IMR-90 (cell line): Measurements from ENCODE around the gene GGT5. TPM values are rescaled to one million over a fixed set of nuclear protein-coding genes. Genes with fewer than 3 reads are reported as not detected.
A peak's percentile ranks its signal among the peaks of the same experiment; 100 is the strongest.

Source experiments
- ATAC-seq: fragments of 200-7000 bp; cut with Tn5 transposase; 2 replicates; pipeline ENCODE4 v1.9.1; 2020; ENCODE audit warnings: low read depth, mild to moderate bottlenecking, moderate library complexity
- BruUV-seq: library from RNA; stranded (reverse); fragments of 400-500 nt; replicated peaks from 2 replicates; lab custom pipeline; 2021; lab: Mats Ljungman, UMichigan
- CTCF ChIA-PET: fragments of 300-600 bp; formaldehyde crosslinking; extraction: SDS; loops from one replicate; lab custom pipeline; 2021; ENCODE audit warnings: antibody characterized with exemption; lab: Yijun Ruan, JAX
- POLR2A ChIA-PET: fragments of 300-600 bp; sonication (Branson Sonifier 250); formaldehyde crosslinking; loops from one replicate; lab custom pipeline; 2022; ENCODE audit warnings: antibody characterized with exemption; ENCODE audit not compliant: unreplicated experiment; lab: Charles Lee
- DNase-seq: peaks from one replicate; pipeline ENCODE4 v3.0.0; 2013
- H2AFZ ChIP-seq: replicated peaks from 2 replicates; pipeline ENCODE3; 2013; ENCODE audit warnings: low read length, mild to moderate bottlenecking; ENCODE audit not compliant: poor library complexity
- H2AK5ac ChIP-seq: 2 replicates; pipeline ENCODE4 v1.6.1; 2013; ENCODE audit warnings: low read depth, low read length, inconsistent platforms
- H2AK9ac ChIP-seq: replicated peaks from 2 replicates; pipeline ENCODE3; 2013; ENCODE audit warnings: mild to moderate bottlenecking, low read depth, low read length, moderate library complexity; ENCODE audit not compliant: poor library complexity
- H2BK120ac ChIP-seq: 2 replicates; pipeline ENCODE4 v1.6.1; 2013; ENCODE audit warnings: low read depth, low read length, inconsistent platforms
- H2BK15ac ChIP-seq: 3 replicates; pipeline ENCODE4 v1.6.1; 2013; ENCODE audit warnings: low read depth, low read length, inconsistent platforms
- H2BK20ac ChIP-seq: 2 replicates; pipeline ENCODE4 v1.6.1; 2013; ENCODE audit warnings: low read depth, mild to moderate bottlenecking, inconsistent platforms, low read length, moderate library complexity
- H2BK5ac ChIP-seq: 2 replicates; pipeline ENCODE4 v1.6.1; 2013; ENCODE audit warnings: mild to moderate bottlenecking, low read depth, low read length, inconsistent platforms; ENCODE audit not compliant: poor library complexity, severe bottlenecking
- H3K14ac ChIP-seq: replicated peaks from 2 replicates; pipeline ENCODE4 v1.6.1; 2013; ENCODE audit warnings: low read depth, low read length, inconsistent platforms
- H3K18ac ChIP-seq: 2 replicates; pipeline ENCODE4 v1.6.1; 2013; ENCODE audit warnings: low read depth, low read length, control low read depth
- H3K23ac ChIP-seq: 2 replicates; pipeline ENCODE4 v1.6.1; 2013; ENCODE audit warnings: low read depth, low read length, inconsistent platforms
- H3K27ac ChIP-seq: 2 replicates; pipeline ENCODE4 v1.5.1; 2013; ENCODE audit warnings: mild to moderate bottlenecking, control low read depth, low read length; ENCODE audit not compliant: insufficient read depth
- H3K27me3 ChIP-seq: 2 replicates; pipeline ENCODE4 v1.6.1; 2013; ENCODE audit warnings: low read length; ENCODE audit not compliant: control insufficient read depth, insufficient read depth
- H3K36me3 ChIP-seq: 2 replicates; pipeline ENCODE4 v1.6.1; 2013; ENCODE audit warnings: low read length, mixed read lengths; ENCODE audit not compliant: control insufficient read depth, insufficient read depth
- H3K4ac ChIP-seq: 2 replicates; pipeline ENCODE4 v1.6.1; 2013; ENCODE audit warnings: low read depth, low read length, inconsistent platforms
- H3K4me1 ChIP-seq: 2 replicates; pipeline ENCODE4 v1.6.1; 2013; ENCODE audit warnings: low read length, mixed read lengths; ENCODE audit not compliant: control insufficient read depth, insufficient read depth
- H3K4me2 ChIP-seq: 2 replicates; pipeline ENCODE4 v1.6.1; 2013; ENCODE audit warnings: low read depth, mild to moderate bottlenecking, control low read depth, low read length, moderate library complexity
- H3K4me3 ChIP-seq: 2 replicates; pipeline ENCODE4 v1.5.1; 2013; ENCODE audit warnings: low read depth, mild to moderate bottlenecking, control low read depth, low read length, moderate library complexity; ENCODE audit not compliant: insufficient read depth
- H3K56ac ChIP-seq: 2 replicates; pipeline ENCODE4 v1.6.1; 2013; ENCODE audit warnings: low read length, inconsistent platforms; ENCODE audit not compliant: insufficient read depth; ENCODE audit errors: extremely low read depth
- H3K79me1 ChIP-seq, 2 experiments: 2 replicates each; pipeline ENCODE4 v1.6.1; 2013; ENCODE audit warnings: low read length in 2 of 2, inconsistent platforms in 1 of 2, low read depth in 1 of 2
- H3K9ac ChIP-seq: 2 replicates; pipeline ENCODE4 v1.6.1; 2013; ENCODE audit warnings: low read depth, low read length, control low read depth
- H3K9me1 ChIP-seq: 2 replicates; pipeline ENCODE4 v1.6.1; 2013; ENCODE audit warnings: low read length, inconsistent platforms; ENCODE audit not compliant: insufficient read depth
- H3K9me3 ChIP-seq: 2 replicates; pipeline ENCODE4 v1.6.1; 2013; ENCODE audit warnings: low read length; ENCODE audit not compliant: control insufficient read depth, insufficient read depth
- H4K20me1 ChIP-seq: 2 replicates; pipeline ENCODE4 v1.6.1; 2013; ENCODE audit warnings: low read length, inconsistent platforms; ENCODE audit not compliant: insufficient read depth
- H4K5ac ChIP-seq: 2 replicates; pipeline ENCODE4 v1.6.1; 2013; ENCODE audit warnings: mild to moderate bottlenecking, low read depth, low read length, control low read depth
- H4K8ac ChIP-seq, 2 experiments: 2 replicates each; pipeline ENCODE4 v1.6.1; 2013; ENCODE audit warnings: low read depth in 2 of 2, low read length in 2 of 2, control low read depth in 1 of 2, inconsistent platforms in 1 of 2
- H4K91ac ChIP-seq: 2 replicates; pipeline ENCODE4 v1.6.1; 2013; ENCODE audit warnings: low read depth, low read length, inconsistent platforms; ENCODE audit not compliant: insufficient read depth
- BHLHE40 ChIP-seq: fragments of 150-350 bp; IDR thresholded peaks from 2 replicates; pipeline ENCODE4 v1.6.1; 2016; ENCODE audit warnings: mild to moderate bottlenecking, low read depth, low read length
- CHD1 ChIP-seq: IDR thresholded peaks from 2 replicates; pipeline ENCODE4 v1.6.1; 2012; ENCODE audit warnings: low read depth, low read length, improper control_type of control experiment
- FOS ChIP-seq: fragments of 150-350 bp; IDR thresholded peaks from 2 replicates; pipeline ENCODE4 v1.6.1; 2016; ENCODE audit warnings: low read depth, low read length
- MAZ ChIP-seq: IDR thresholded peaks from 2 replicates; pipeline ENCODE4 v1.6.1; 2012; ENCODE audit warnings: low read depth, mild to moderate bottlenecking, low read length, improper control_type of control experiment, moderate library complexity, borderline replicate concordance
- MXI1 ChIP-seq: IDR thresholded peaks from 2 replicates; pipeline ENCODE4 v1.6.1; 2012; ENCODE audit warnings: low read depth, mild to moderate bottlenecking, low read length, moderate library complexity, borderline replicate concordance
- NFE2L2 ChIP-seq: fragments of 150-350 bp; IDR thresholded peaks from 2 replicates; pipeline ENCODE4 v1.6.1; 2016; ENCODE audit warnings: low read depth, mild to moderate bottlenecking, low read length
- POLR2A ChIP-seq: IDR thresholded peaks from 2 replicates; pipeline ENCODE4 v1.6.1; 2012; ENCODE audit warnings: mild to moderate bottlenecking, low read depth, low read length
- RAD21 ChIP-seq: IDR thresholded peaks from 2 replicates; pipeline ENCODE4 v1.6.1; 2012; ENCODE audit warnings: low read length, improper control_type of control experiment
- RCOR1 ChIP-seq: IDR thresholded peaks from 2 replicates; pipeline ENCODE4 v1.6.1; 2012; ENCODE audit warnings: mild to moderate bottlenecking, low read length, improper control_type of control experiment; ENCODE audit not compliant: insufficient replicate concordance
- RFX5 ChIP-seq: IDR thresholded peaks from 2 replicates; pipeline ENCODE4 v1.8.0; 2012; ENCODE audit warnings: low read depth, mild to moderate bottlenecking, low read length, moderate library complexity
- SMC3 ChIP-seq: fragments of 150-350 bp; IDR thresholded peaks from 2 replicates; pipeline ENCODE4 v1.6.1; 2016; ENCODE audit warnings: low read depth, mild to moderate bottlenecking, antibody characterized with exemption, low read length, moderate library complexity
- WGBS, 2 experiments: methylation state at CpG; one replicate each; pipeline versions ENCODE4 v1.1.5 to v1.1.7; 2013; ENCODE audit warnings: missing lambda C conversion rate in 2 of 2; ENCODE audit not compliant: insufficient read length in 1 of 2; ENCODE audit errors: extremely low coverage in 2 of 2; 5-methylcytosine and 5-hydroxymethylcytosine counted together
- dilution Hi-C: fragments of 300-500 bp; cut with HindIII; formaldehyde crosslinking; loops from one replicate; pipeline ENCODE4 v1.14.3; 2018; ENCODE audit warnings: low sequenced_read_pairs; ENCODE audit not compliant: unreplicated experiment
- in situ Hi-C: fragments of 300-500 bp; cut with MboI; formaldehyde crosslinking; loops from 3 replicates; pipeline ENCODE4 v1.14.3; 2019; ENCODE audit warnings: low sequenced_read_pairs, inconsistent platforms, mixed read lengths
- intact Hi-C: fragments of 100-400 bp; cut with micrococcal nuclease; formaldehyde crosslinking; loops from 2 replicates; pipeline ENCODE4 v1.10.0; 2022
- polyA plus RNA-seq, 3 experiments: library from polyadenylated mRNA; depleted of rRNA; stranded (reverse); fragments of >200 nt; gene quantifications; 2 replicates each; pipeline ENCODE4 v1.2.3, GENCODE V29; 2012; ENCODE audit warnings: low replicate concordance in 1 of 3
- total RNA-seq: library from RNA; depleted of rRNA; stranded (reverse); fragments of >200 nt; gene quantifications from 2 replicates; pipeline ENCODE4 v1.2.3, GENCODE V29; 2012
- TF ChIP-seq, protein P1 (sequence below): fragments of 150-350 bp; IDR thresholded peaks from 2 replicates; pipeline ENCODE4 v1.6.1; 2016; ENCODE audit warnings: low read depth, mild to moderate bottlenecking, low read length, moderate library complexity, borderline replicate concordance
- TF ChIP-seq, protein P2 (sequence below): fragments of 150-350 bp; IDR thresholded peaks from 2 replicates; pipeline ENCODE4 v1.6.1; 2017; ENCODE audit warnings: mild to moderate bottlenecking, antibody characterized with exemption, low read length, low read depth
- TF ChIP-seq, protein P3 (sequence below): conservative IDR thresholded peaks from 2 replicates; pipeline ENCODE4 v1.5.1; 2012; ENCODE audit warnings: mild to moderate bottlenecking, low read depth, low read length, improper control_type of control experiment

Gene GGT5
- total and polyA plus RNA-seq, 2 of the 4 experiments (the other 2 are of a cell fraction) = 0.18 to 5.8 TPM

DNA sequence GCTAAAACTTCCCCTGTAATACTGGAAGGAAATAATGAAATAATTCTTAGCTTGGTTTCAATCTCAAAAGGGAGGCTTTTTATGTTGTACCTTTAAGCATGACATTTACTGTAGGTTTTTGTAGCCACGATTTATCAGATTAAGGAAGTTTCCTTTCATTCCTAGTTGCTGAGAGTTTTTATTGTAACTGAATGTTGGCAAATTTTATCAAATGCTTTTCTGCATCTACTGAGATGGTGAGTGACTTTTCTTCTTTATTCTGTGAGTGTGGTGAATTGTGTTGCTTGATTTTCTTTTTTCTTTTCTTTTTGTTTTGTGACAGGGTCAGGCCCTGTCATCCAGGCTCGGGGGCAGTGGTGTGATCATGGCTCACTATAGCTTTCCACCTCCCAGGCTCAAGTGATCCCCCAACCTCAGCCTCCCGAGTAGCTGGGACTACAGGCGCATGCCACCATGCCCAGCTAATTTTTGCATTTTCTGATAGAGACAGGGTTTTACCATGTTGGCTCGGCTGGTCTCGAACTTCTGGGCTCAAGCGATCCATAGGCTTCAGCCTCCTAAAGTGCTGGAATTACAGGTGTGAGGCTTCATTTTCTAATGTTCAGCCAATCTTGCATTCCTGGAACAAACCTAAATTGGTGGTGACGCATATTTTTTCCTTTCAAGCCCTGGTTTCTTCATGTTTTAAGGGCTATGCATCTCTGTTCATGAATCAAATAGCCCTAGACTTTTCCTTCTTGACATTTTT, 37.4 kb downstream of the GGT5 start:
- ChIA-PET CTCF (interaction anchor here (1.3 kb wide), 1 partner anchor 17 kb away, joined by 3 read pairs; no protein-coding TSS in a partner anchor), POLR2A (no interaction called here)
- peak overlapping the region; percentile 60 for H3K9ac ChIP-seq
- peaks cover 24% of the 10 kb centered on the region for H3K4me1 ChIP-seq
- H3K27me3 ChIP-seq = no peaks in the 10 kb centered on the region
- H2BK120ac ChIP-seq = peak overlapping the region; percentile 97
- H3K27ac ChIP-seq = peak overlapping the region; percentile 99
- H3K4ac ChIP-seq = peak overlapping the region; percentile 93
- H3K36me3 ChIP-seq = no peaks in the 10 kb centered on the region
- in situ Hi-C loops = no loop called here
- intact Hi-C loops = loop anchor here (1.0 to 5.0 kb wide), 2 partner anchors 17 to 40 kb away; partner anchors contain the start of gene GGT5
- peak overlapping the region; percentile 77 to 90 for H4K8ac ChIP-seq
- TF ChIP-seq RFX5 = no peak
- TF ChIP-seq RCOR1 = no peak
- TF ChIP-seq POLR2A = no peak
- TF ChIP-seq CHD1 = no peak
- no peak for TF ChIP-seq RAD21
- no peak for TF ChIP-seq MAZ
- no peak for TF ChIP-seq NFE2L2
- no peak for TF ChIP-seq SMC3
- no peak for TF ChIP-seq MXI1
- TF ChIP-seq BHLHE40 = no peak
- no peak for TF ChIP-seq FOS
- TF ChIP-seq, protein P1, sequence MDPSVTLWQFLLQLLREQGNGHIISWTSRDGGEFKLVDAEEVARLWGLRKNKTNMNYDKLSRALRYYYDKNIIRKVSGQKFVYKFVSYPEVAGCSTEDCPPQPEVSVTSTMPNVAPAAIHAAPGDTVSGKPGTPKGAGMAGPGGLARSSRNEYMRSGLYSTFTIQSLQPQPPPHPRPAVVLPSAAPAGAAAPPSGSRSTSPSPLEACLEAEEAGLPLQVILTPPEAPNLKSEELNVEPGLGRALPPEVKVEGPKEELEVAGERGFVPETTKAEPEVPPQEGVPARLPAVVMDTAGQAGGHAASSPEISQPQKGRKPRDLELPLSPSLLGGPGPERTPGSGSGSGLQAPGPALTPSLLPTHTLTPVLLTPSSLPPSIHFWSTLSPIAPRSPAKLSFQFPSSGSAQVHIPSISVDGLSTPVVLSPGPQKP = no peak
- TF ChIP-seq, protein P2, sequence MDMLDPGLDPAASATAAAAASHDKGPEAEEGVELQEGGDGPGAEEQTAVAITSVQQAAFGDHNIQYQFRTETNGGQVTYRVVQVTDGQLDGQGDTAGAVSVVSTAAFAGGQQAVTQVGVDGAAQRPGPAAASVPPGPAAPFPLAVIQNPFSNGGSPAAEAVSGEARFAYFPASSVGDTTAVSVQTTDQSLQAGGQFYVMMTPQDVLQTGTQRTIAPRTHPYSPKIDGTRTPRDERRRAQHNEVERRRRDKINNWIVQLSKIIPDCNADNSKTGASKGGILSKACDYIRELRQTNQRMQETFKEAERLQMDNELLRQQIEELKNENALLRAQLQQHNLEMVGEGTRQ = no peak
- TF ChIP-seq, protein P3, sequence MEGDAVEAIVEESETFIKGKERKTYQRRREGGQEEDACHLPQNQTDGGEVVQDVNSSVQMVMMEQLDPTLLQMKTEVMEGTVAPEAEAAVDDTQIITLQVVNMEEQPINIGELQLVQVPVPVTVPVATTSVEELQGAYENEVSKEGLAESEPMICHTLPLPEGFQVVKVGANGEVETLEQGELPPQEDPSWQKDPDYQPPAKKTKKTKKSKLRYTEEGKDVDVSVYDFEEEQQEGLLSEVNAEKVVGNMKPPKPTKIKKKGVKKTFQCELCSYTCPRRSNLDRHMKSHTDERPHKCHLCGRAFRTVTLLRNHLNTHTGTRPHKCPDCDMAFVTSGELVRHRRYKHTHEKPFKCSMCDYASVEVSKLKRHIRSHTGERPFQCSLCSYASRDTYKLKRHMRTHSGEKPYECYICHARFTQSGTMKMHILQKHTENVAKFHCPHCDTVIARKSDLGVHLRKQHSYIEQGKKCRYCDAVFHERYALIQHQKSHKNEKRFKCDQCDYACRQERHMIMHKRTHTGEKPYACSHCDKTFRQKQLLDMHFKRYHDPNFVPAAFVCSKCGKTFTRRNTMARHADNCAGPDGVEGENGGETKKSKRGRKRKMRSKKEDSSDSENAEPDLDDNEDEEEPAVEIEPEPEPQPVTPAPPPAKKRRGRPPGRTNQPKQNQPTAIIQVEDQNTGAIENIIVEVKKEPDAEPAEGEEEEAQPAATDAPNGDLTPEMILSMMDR = no peak
- peak overlapping the region; percentile 71 for H2BK15ac ChIP-seq
- no peaks in the 10 kb centered on the region; the same call in 1 of the 2 replicates for H4K20me1 ChIP-seq
- H2BK5ac ChIP-seq = peak overlapping the region; percentile 99
- H3K79me1 ChIP-seq = peaks cover 0 to 3% of the 10 kb centered on the region in 2 experiments; a peak in 1 of 4 replicates
- H3K56ac ChIP-seq = peak overlapping the region; percentile 89
- H3K14ac ChIP-seq = peak overlapping the region; percentile 94
- H2AK5ac ChIP-seq = peak overlapping the region; percentile 96
- peak overlapping the region; percentile 23 for H3K4me2 ChIP-seq
- WGBS, 2 experiments = 46% methylated on average over 3 of the region's 8 CpGs; no CpG with 5 or more reads in 1 of the 2 experiments
- H3K9me3 ChIP-seq = no peaks in the 10 kb centered on the region
- DNase-seq (no peak), ATAC-seq (peak; percentile 5)
- dilution Hi-C loops = no loop called here
- H2AFZ ChIP-seq = no peak overlapping the region
- H3K9me1 ChIP-seq = peaks cover 3% of the 10 kb centered on the region
- H2BK20ac ChIP-seq = peak overlapping the region; percentile 98
- H3K18ac ChIP-seq = peak overlapping the region; percentile 98
- no peak overlapping the region for H2AK9ac ChIP-seq
- peak overlapping the region; percentile 91 for H4K91ac ChIP-seq
- H3K4me3 ChIP-seq = no peak overlapping the region
- peak overlapping the region; percentile 43 for H4K5ac ChIP-seq
- no TSS peak for BruUV-seq
- H3K23ac ChIP-seq = peak overlapping the region; percentile 70
